Stimulated activated CD4-positive, alpha-beta T cell treated with anti-CD3 and anti-CD28 coated beads, Interleukin-15, amount 100 ng/mL, for 1 hour (primary cell): Measurements from ENCODE around the gene ELFN1.

Experiments used
- DNase-seq, 2 donors: peaks; one replicate each; pipeline ENCODE4 v3.0.0-alpha.2; 2020; ENCODE audit warnings: low read depth in 1 of 2, low spot score in 1 of 2

ELFN1 gene

GRCh38 chr7:1693991-1694524 is 24.0 kb downstream of the ELFN1 start:
- DNase-seq, result no peak

GRCh38 chr7:1694611-1695511 is 24.8 kb downstream of the ELFN1 start:
- no peak for DNase-seq

GRCh38 chr7:1695800-1696454 is 25.9 kb downstream of the ELFN1 start:
- DNase-seq, result no peak

- DNase-seq, result no peak
These were observed 26.8 kb downstream of the ELFN1 start for GRCh38 chr7:1696671-1697498.

GRCh38 chr7:1697499-1698125 is 27.5 kb downstream of the ELFN1 start:
- DNase-seq, result no peak

GRCh38 chr7:1698201-1698600 is 28.1 kb downstream of the ELFN1 start:
- no peak for DNase-seq

- DNase-seq, result no peak
These were observed 28.9 kb downstream of the ELFN1 start for GRCh38 chr7:1698951-1699350.

GRCh38 chr7:1700086-1700485 is 30.0 kb downstream of the ELFN1 start:
- no peak for DNase-seq

- DNase-seq, result no peak
These were observed 30.7 kb downstream of the ELFN1 start for GRCh38 chr7:1700536-1701333.

GRCh38 chr7:1702652-1703051 is 32.6 kb downstream of the ELFN1 start:
- no peak for DNase-seq

GRCh38 chr7:1703441-1703840 is 33.4 kb downstream of the ELFN1 start:
- no peak for DNase-seq

- DNase-seq, result no peak
These were observed 34.1 kb downstream of the ELFN1 start for GRCh38 chr7:1703871-1704810.

GRCh38 chr7:1704811-1705738 is 35.0 kb downstream of the ELFN1 start:
- DNase-seq, result no peak

GRCh38 chr7:1705856-1706255 is 35.8 kb downstream of the ELFN1 start:
- DNase-seq, result no peak

GRCh38 chr7:1706381-1706720 is 36.3 kb downstream of the ELFN1 start:
- no peak for DNase-seq

- no peak for DNase-seq
These were observed 36.9 kb downstream of the ELFN1 start for GRCh38 chr7:1706721-1707613.
